Right cardiac atrium (tissue), 5 donors: ENCODE results near the gene TMED1. TPM values are rescaled to one million over a fixed set of nuclear protein-coding genes. Genes with fewer than 3 reads are reported as not detected.

Experiments
- ATAC-seq, 2 donors: fragments of 200-7000 bp; cut with Tn5 transposase; one replicate each; pipeline versions ENCODE4 v1.8.0 to v1.9.1; 2020; ENCODE audit warnings: moderate library complexity in 2 of 2, mild to moderate bottlenecking in 1 of 2
- DNase-seq, 3 donors: peaks; one replicate each; pipeline ENCODE4 v3.0.0-alpha.2; 2020
- H3K27ac ChIP-seq: one replicate; pipeline ENCODE4 v1.5.1; 2013; ENCODE audit warnings: mild to moderate bottlenecking, low read length, control low read depth, moderate library complexity
- H3K27me3 ChIP-seq: one replicate; pipeline ENCODE4 v1.6.1; 2013; ENCODE audit not compliant: control insufficient read depth, insufficient read depth
- H3K4me1 ChIP-seq: one replicate; pipeline ENCODE4 v1.6.1; 2013; ENCODE audit warnings: low read length; ENCODE audit not compliant: control insufficient read depth, insufficient read depth
- H3K4me3 ChIP-seq: one replicate; pipeline ENCODE4 v1.5.1; 2013; ENCODE audit warnings: low read length, control low read depth
- H3K9me3 ChIP-seq: one replicate; pipeline ENCODE4 v1.6.1; 2013; ENCODE audit warnings: low read length; ENCODE audit not compliant: control insufficient read depth
- WGBS: extraction: QIAGEN DNeasy Blood & Tissue Kit; methylation state at CpG from one replicate; pipeline ENCODE4 v1.1.7; 2013; 5-methylcytosine and 5-hydroxymethylcytosine counted together
- intact Hi-C, 4 donors: fragments of 100-400 bp; cut with DNase I; formaldehyde crosslinking; loops; one replicate each; pipeline versions ENCODE4 v1.11.0 to v1.14.0; 2022 to 2023
- polyA plus RNA-seq: library from polyadenylated mRNA; stranded (reverse); fragments of 200-250 nt; gene quantifications from one replicate; pipeline ENCODE4 v1.2.3, GENCODE V29; 2013
- total RNA-seq, 4 donors: library from RNA; stranded (reverse); fragmentation: NEBNext Ultra II Directional; extraction: Animal tissue kit (Norgen Biotek cat#: 25700); gene quantifications; one replicate each; pipeline ENCODE4 v1.2.1, GENCODE V29; 2021
- donor health status: healthy with polysubstance abuse.
- donor health status: DM: no; HTN: yes; CAD: no.
- donor health status: DM: no; HTN: no; CAD: no.
- donor health status: DM: no; HTN: yes; CAD: no; lungs with severe emphysema.
- donor health status: DM: yes; HTN: yes; CAD: no.

The TMED1 gene
- total and polyA plus RNA-seq, 5 donors = 24.6 to 43.4 (median 28.7) TPM

DNA sequence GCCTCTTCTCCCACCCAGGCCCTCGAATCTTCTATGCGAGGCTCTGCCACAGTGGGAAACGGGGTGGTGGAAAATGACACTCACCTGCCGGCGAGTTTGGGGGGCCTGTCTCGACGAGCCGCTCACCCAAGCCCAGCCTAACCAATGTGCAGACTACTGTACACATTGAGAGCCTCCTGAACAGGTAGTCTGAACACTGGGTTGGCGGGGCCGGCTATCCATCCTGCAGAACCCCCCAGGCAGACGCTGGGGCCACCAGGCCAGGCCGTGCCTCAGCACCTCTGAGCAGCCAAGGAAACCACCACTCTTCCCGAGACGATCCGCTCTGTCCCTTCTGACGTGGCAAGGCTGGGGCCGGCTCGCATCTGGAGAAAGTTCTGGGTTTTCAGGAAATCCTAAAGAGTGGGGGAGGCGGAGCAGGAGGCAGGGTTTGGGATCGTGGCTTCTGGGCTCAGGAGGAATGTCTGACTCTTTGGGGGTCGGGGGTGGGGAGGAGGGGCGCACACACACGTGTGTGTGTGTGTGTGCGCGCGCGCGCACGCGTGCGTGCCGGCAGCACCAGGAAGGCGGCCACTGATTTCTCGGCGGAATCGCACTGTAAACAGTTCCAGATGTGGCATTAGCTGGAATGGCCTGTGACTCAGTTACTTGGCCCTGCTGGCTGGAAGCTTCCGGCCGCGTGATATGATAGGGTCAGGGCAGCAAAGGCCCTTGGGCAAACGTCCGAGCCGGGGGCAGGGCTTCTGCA lies 18.5 kb downstream of the TMED1 start:
- Histone ChIP-seq H3K27ac (no peak overlapping the region), H3K9me3 (no peaks in the 10 kb centered on the region), H3K27me3 (no peaks in the 10 kb centered on the region), H3K4me3 (no peak overlapping the region), H3K4me1 (no peaks in the 10 kb centered on the region)
- ATAC-seq (peak; percentile 9 to 23), DNase-seq (peak; percentile 63 to 81 (median 65))
- intact Hi-C loops = no loop called here
- WGBS = 75% methylated on average over 42 of the region's 42 CpGs

DNA sequence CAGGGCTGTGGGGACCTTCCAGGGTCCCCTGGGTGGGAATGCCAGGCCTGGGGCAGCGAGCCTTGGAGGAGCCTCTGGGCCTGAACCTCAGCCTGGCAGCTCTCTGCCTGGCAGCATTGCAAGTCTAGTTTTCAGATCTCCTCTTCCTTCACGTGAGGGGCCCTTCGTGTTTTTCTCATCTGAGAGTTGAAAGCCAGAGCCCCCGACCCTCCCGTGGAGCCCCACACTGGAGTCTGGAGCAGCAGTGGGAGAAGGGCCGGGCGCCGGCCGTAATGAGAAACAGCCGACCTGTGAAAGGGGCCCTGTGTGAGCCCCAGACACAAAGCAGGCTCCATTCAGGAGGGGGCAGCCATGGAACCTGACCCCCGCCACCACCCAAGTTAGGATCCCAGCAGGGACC lies 19.3 kb downstream of the TMED1 start:
- Histone ChIP-seq H3K4me1 (no peaks in the 10 kb centered on the region), H3K4me3 (no peak overlapping the region), H3K9me3 (no peaks in the 10 kb centered on the region), H3K27me3 (no peaks in the 10 kb centered on the region), H3K27ac (no peak overlapping the region)
- 83% methylated on average over 11 of the region's 11 CpGs for WGBS
- intact Hi-C loops = no loop called here
- ATAC-seq (no peak), DNase-seq (peak in 1 of 3 donors; percentile 34)

DNA sequence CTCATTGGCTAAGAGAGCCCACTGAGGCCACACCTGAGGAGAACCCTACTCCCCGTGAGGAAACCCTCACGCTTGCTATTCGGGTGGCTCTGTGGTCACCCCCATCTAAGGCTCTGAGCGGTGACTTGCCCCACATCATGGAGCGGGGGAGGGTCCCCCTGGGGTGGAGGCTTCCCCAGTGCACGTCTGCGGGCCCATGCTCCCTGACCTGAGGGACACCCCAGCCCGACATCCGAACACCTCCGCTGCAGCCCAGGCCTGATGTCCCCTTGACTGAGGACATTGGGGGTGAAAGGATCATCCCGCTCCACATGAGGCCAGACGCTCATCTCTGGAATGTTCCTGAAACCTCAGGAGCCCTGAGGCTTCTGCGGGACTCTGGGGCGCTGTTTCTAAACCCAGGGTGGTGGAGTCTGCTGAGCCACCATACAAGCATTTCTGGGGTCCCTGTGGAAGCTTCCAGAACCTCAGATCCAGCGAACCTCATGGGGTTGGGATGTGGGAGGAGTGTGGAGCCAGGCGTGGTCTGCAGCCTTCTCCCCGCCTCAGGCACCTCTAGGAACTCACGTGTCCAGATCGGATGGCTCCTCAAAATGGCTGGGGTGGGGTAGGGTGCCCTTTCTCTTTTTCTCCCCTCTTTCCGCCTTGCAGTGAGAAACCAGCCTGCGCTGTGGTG lies 19.9 kb downstream of the TMED1 start:
- DNase-seq (peak in 1 of 3 donors; percentile 56), ATAC-seq (no peak)

DNA sequence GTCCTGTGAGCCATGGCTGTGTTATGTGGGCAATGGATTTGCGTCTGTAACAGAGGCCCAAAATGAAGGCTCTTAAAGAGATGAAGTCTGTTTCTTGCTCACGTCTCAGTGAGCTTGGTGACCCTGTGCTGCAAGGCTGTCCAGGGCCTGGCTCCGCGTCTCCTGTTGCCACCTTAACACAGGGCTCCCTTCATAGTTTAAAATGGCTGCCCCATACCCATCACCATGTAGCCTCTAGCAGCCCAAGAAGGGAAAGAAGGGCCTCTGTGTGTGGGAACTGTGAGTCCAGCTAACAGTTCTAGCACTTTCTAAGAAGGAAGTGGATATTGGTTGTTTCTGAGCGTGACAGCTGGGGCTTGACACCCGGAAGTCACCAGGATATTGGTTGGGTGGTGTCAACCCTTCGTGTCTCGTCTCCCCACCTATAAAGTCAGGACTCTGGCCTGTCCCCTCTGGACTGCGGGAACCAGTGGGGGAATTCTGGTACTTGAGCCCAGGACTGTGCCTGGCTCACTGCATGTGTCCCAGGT lies 20.9 kb downstream of the TMED1 start:
- no peak overlapping the region for H3K27ac ChIP-seq
- intact Hi-C loops = no loop called here
- ATAC-seq = no peak

More for the DNA sequence above, 19.9 kb downstream of the TMED1 start:
- Histone ChIP-seq H3K27me3 (no peaks in the 10 kb centered on the region), H3K9me3 (no peaks in the 10 kb centered on the region), H3K27ac (no peak overlapping the region), H3K4me3 (no peak overlapping the region), H3K4me1 (no peaks in the 10 kb centered on the region)
- intact Hi-C loops = no loop called here
- 91% methylated on average over 21 of the region's 21 CpGs for WGBS

DNA sequence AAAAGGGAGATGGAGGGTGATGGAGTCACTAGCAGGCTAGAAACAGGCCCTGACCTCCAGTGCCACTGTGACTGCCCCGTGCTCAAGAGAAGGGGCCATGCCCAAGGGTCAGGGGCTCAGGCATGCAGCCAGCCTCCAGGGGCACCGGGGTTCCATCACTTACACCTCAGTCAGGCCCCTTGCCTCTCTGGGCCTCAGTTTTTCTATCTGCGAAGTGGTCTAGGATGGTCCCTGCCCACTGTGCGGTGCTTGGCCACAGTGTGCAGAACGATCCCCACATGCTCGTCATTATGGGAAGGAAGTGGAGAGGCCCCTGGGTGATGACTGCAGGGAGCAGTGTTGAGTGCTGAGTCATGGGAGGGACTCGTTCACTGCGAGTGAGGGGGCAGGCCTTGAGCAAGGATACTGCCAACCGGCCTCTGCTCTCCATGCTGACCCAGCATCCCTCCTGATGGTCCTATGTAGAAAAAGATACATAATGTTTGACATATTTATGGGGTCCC lies 23.1 kb downstream of the TMED1 start:
- intact Hi-C loops = no loop called here
- no peaks in the 10 kb centered on the region for H3K27me3 ChIP-seq
- H3K27ac ChIP-seq = no peak overlapping the region
- no peaks in the 10 kb centered on the region for H3K9me3 ChIP-seq
- H3K4me3 ChIP-seq = no peak overlapping the region
- H3K4me1 ChIP-seq = no peaks in the 10 kb centered on the region
- WGBS = 57% methylated on average over 9 of the region's 9 CpGs
- ATAC-seq (peak; percentile 14 to 47), DNase-seq (peak in 1 of 3 donors; percentile 65)

More for the DNA sequence above, 20.9 kb downstream of the TMED1 start:
- Histone ChIP-seq H3K9me3 (no peaks in the 10 kb centered on the region), H3K4me3 (no peak overlapping the region), H3K27me3 (no peaks in the 10 kb centered on the region), H3K4me1 (no peaks in the 10 kb centered on the region)
- DNase-seq = no peak
- 93% methylated on average over 9 of the region's 9 CpGs for WGBS

DNA sequence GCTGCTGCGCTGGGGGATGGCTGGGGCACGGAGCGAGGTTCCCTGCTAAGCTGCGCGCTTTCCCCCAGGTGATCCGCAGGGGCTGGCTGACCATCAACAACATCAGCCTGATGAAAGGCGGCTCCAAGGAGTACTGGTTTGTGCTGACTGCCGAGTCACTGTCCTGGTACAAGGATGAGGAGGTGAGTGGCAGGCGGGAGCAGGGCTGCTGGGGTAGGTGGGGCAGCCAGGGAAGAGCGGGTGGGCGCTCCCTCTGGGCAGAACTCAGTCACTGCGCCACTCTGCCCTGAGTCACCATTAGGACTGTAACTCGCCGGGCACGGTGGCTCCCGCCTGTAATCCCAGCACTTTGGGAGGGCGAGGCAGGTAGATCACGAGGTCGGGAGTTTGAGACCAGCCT lies 23.8 kb downstream of the TMED1 start:
- no peaks in the 10 kb centered on the region for H3K4me1 ChIP-seq
- ATAC-seq (no peak), DNase-seq (peak in 1 of 3 donors; percentile 48)
- H3K27me3 ChIP-seq = no peaks in the 10 kb centered on the region
- intact Hi-C loops = no loop called here
- H3K9me3 ChIP-seq = no peaks in the 10 kb centered on the region
- H3K27ac ChIP-seq = no peak overlapping the region
- H3K4me3 ChIP-seq = no peak overlapping the region
- WGBS = 97% methylated on average over 19 of the region's 19 CpGs

DNA sequence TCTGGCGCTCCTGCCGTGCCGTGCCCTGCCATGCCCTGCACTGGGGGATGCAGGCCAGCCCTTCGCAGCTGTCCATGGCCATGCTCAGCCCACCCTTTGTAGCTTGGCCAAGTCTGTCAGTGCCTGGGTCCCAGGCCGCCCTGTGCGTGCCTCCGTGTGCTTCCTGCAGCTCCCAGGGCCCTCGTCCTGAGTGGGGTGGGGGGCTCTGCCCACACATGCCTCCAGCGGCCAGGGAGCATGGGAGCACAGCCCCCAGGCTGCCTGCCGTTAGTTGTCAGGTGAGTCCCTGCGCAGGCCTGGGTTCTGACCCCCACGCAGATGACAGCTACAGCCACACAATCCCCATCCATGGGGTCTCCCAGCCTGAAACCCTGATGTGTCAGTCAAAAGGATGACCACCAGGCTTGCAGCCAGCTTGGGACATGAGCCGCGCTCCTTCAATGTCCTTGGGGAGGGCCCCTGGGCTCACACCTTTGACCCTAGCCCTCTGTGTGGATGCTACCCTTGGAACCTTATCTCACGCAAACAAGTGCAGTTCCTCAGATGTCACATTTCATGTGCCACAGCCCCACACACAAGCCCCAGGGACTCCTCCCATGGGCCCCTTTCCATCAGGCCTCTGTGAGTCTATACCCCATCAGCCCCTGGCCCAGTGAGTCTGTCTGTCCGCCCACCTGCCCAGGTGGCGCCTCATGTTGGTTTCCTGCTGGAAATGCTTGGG lies 24.5 kb downstream of the TMED1 start:
- Histone ChIP-seq H3K9me3 (no peaks in the 10 kb centered on the region), H3K27me3 (no peaks in the 10 kb centered on the region), H3K4me3 (no peak overlapping the region), H3K4me1 (no peaks in the 10 kb centered on the region), H3K27ac (no peak overlapping the region)
- 89% methylated on average over 17 of the region's 17 CpGs for WGBS
- DNase-seq (no peak), ATAC-seq (peak in 1 of 2 donors; percentile 7)
- intact Hi-C loops = no loop called here

DNA sequence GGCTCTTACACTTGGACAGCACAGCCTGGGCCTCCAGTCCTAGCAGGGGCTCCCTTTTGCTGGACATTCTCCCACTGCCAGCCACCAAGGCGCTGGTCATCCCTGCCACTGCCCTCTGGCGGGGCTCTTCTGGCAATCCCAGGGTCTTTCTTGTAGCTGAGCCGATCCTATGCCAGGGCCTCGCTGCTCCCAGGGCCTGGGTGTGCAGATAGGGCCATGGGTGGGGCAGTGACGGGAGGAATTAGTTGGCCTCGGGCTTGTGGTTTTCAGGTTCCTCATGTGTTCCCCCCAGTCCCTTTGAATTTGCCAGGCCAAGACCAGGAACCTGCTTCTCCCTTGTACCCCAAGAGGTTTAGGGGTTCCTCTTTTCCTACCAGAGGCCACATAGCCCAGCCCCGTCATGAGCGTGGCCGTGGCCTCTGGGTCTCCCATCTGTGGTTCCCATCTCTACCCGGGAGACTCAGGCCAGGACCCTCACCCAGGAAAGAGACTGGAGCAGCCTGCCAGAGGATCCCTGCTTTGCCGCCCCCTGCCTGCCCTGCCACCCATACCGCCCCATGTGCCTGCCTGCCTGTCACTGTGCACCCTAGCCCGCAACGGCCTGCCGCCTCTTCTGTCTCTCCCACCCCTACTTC lies 26.2 kb downstream of the TMED1 start:
- Histone ChIP-seq H3K27me3 (no peaks in the 10 kb centered on the region), H3K27ac (no peak overlapping the region), H3K4me3 (no peak overlapping the region), H3K4me1 (no peaks in the 10 kb centered on the region), H3K9me3 (no peaks in the 10 kb centered on the region)
- intact Hi-C loops = no loop called here
- DNase-seq (no peak), ATAC-seq (peak in 1 of 2 donors; percentile 4)
- WGBS = 77% methylated on average over 15 of the region's 15 CpGs

DNA sequence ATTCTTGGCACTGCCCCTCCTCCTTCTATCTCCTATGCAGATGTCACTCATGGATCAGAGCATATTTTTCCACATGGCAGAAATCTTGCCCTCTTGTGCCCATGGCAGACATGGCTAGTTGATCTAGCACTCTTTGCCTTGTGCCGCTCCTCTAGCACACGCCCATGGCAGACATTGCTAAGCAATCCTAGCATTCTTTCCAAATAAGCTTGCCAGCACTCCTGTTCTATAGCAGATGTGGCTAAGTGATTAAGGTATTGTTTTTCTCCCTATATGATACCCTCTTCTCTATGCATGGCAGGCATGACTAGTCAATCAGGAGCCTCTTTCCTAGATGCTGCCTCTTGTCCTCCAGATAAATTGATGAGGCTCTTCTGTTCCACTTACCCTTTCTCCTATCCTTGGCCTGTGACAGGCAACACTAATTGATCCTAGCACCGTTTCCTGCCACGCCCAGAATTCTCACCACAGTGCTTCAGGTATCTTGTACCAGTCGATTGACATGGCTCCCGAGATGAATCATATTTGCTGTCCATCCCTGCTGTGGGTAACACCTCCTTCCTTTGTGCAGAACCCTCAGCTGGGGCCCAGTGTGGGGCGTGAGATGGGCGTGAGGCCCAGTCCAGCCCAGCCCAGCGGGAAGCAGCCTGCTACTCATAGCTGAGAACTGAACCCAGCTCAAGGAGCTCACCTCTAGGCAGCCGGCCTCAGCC lies 26.9 kb downstream of the TMED1 start:
- DNase-seq = peak in 1 of 3 donors; percentile 50
- H3K27ac ChIP-seq = no peak overlapping the region
- no peak overlapping the region for H3K4me3 ChIP-seq
- no peaks in the 10 kb centered on the region for H3K9me3 ChIP-seq
- 84% methylated on average over 10 of the region's 10 CpGs for whole genome bisulfite sequencing
- ATAC-seq = peak in 1 of 2 donors; percentile 6
- intact Hi-C loops = no loop called here
- H3K27me3 ChIP-seq = no peaks in the 10 kb centered on the region
- no peaks in the 10 kb centered on the region for H3K4me1 ChIP-seq

DNA sequence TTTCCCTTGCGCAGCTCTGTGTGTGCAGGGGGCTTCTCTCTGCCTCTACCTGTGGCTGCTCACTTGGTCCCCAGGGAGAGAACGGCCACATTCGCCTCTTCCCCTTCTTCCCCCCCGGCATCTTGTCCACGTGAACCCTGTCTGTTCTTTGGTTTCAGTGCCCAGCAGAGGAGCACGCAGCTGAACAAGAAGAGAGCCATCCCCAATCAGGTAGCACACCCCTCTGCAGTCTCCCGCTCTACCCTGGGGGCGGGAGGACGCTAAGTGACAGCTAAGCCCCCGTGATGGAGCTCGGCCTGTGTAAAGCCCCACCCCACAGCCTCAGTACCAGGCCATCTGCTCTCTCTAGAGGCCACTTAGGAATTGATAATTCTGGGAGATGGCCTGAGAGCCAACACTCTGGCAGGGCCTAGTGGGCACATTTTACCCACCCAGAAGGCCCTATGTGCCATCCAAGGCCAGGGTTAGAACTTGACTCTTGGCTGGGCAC lies 30.2 kb downstream of the TMED1 start:
- DNase-seq (no peak), ATAC-seq (no peak)
- Histone ChIP-seq H3K4me3 (no peak overlapping the region), H3K27ac (no peak overlapping the region), H3K4me1 (no peaks in the 10 kb centered on the region), H3K9me3 (no peaks in the 10 kb centered on the region), H3K27me3 (no peaks in the 10 kb centered on the region)
- 82% methylated on average over 11 of the region's 11 CpGs for WGBS
- intact Hi-C loops = no loop called here
